ENCODE results near the gene RIN3.

The RIN3 gene

DNA sequence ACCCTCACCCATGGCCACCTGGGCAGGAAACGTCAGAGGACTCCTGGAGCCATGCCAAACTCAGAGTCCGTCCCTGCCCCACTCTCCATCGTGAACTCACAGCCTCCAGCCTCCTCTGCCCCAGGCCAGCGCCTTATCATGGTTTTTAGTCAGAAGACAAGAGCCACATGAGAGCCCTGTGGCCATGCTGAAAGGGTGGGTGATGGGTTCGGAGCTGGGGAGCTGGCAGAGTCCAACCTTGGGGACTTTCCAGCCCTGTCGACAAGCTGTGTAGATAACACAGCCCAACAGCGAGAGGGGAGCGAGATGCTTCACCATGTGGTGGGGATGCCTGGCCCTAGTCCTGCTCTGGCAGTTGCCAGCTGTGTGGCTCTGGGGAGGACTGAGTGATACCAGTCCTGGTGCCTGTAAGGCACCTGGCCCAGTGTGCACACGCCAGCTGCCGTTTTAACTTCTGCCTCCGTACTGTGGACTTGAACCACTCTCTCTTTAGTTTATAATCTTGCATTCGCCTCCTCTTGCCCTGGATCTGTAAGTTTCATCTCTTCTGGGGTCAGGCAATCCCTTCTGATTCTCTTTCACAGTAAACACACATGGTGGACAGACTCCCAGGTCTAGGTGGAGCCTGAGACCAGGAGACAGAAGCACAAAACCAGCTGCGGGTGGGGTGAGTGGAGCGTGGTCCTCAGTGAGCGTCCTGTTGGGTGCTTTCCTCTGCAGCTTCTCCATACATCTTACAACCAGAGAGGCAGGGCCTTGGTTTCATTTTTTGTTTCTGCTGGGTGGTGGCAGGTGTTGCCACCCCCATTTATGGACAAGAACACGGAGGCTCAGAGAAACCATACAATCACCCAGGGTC lies 55.3 kb downstream of the RIN3 start:
- DNase-seq (ENCODE audit: low read depth): no peak
- H3K4me3 ChIP-seq (ENCODE audit: low read depth, low read length): no peak overlapping the region
- TF ChIP-seq, protein P1, sequence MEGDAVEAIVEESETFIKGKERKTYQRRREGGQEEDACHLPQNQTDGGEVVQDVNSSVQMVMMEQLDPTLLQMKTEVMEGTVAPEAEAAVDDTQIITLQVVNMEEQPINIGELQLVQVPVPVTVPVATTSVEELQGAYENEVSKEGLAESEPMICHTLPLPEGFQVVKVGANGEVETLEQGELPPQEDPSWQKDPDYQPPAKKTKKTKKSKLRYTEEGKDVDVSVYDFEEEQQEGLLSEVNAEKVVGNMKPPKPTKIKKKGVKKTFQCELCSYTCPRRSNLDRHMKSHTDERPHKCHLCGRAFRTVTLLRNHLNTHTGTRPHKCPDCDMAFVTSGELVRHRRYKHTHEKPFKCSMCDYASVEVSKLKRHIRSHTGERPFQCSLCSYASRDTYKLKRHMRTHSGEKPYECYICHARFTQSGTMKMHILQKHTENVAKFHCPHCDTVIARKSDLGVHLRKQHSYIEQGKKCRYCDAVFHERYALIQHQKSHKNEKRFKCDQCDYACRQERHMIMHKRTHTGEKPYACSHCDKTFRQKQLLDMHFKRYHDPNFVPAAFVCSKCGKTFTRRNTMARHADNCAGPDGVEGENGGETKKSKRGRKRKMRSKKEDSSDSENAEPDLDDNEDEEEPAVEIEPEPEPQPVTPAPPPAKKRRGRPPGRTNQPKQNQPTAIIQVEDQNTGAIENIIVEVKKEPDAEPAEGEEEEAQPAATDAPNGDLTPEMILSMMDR (IDR thresholded peaks at IDR 0.05; ENCODE audit: low read depth, low read length, missing control alignments): no peak

DNA sequence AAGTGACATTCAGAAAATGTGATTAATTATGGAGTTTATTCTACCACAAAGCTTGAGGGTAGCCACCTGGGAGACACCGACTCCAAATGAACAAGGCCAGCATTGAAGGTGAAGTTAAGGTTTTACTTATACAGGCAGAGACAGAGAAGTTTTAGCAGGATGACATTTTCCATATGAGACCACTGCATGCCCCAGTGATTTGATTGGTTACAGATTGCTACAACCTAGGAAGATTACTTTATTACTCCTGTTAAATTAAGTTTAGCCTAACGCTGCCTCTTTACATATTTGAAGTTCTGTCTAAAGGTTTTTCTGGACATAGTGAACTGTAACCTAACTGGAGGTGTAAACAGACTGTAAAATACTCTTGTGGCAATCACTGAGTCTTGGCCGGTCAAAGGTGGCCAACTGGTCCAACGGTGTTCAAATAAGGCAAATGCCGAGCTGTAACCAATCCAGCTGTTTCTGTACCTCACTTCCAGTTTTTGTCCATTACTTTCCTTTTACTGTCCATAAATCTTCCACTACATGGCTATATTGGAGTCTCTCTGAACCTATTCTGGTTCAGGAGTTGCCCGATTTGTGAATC lies 57.2 kb downstream of the RIN3 start:
- H3K4me3 ChIP-seq (ENCODE audit: low read depth, low read length): no peak overlapping the region
- TF ChIP-seq, protein P1 (IDR thresholded peaks at IDR 0.05; ENCODE audit: low read depth, low read length, missing control alignments): no peak

DNA sequence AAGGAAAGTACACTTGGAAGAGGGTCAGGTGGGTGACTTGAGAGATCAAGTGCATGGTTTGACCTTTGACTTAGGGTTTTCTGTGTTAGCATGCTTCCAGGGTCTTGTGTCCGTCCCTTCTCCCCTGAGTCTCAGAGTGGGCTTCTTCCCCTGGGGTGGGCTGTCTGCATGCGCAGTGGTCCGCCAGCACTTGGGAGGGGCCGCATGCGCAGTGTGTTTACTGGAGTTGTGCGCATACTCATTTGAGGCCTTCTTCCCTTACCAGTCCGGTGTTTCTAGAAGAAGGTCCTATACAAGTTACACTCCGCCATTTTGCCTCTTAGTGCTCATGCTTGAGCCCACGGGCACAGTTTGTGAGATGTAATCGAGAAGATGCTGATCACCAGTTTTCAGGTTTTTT lies 58.5 kb downstream of the RIN3 start:
- TF ChIP-seq, protein P1 (IDR thresholded peaks at IDR 0.05; ENCODE audit: low read depth, low read length, missing control alignments): no peak
- no peak overlapping the region for H3K4me3 ChIP-seq (ENCODE audit: low read depth, low read length)
- no peak for DNase-seq (ENCODE audit: low read depth)

More for the DNA sequence above, 57.2 kb downstream of the RIN3 start:
- DNase-seq (ENCODE audit: low read depth): no peak

DNA sequence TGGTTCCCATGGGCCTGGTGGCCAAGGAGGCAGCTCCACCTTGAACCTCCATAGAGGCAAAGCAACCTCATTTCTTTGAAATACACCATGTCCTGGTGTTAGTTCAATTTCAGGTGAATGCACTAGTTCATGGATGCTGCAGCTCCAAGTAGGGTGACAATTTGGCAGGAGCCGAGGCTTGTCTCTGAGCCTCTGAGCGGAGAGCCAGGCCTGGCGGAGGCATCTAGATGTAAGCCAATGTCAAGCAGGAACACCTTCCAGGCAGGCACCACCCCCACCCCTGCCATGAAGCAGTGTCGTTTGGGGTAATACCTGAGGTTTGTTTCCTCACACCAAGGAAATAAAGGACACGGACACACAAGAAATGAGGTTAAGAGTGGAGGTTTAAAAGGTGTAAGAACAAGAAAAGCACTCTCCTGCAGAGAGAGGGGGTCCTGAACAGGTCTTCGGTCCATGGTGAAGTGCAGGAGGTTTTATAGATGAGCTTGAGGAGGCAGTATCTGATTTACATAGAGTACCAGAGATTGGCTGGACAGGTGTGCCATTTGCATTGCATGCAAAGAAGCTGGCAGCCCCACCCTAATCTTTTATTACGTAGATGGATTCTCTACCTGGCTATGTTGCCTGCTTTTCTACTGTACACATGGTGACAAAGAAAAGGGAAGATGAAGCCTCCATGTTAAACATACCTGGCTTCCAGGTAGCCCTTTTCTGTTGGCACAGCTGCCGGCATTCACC lies 60.3 kb downstream of the RIN3 start:
- TF ChIP-seq, protein P1 (IDR thresholded peaks at IDR 0.05; ENCODE audit: low read depth, low read length, missing control alignments): no peak
- no peak overlapping the region for H3K4me3 ChIP-seq (ENCODE audit: low read depth, low read length)
- DNase-seq (ENCODE audit: low read depth): no peak

DNA sequence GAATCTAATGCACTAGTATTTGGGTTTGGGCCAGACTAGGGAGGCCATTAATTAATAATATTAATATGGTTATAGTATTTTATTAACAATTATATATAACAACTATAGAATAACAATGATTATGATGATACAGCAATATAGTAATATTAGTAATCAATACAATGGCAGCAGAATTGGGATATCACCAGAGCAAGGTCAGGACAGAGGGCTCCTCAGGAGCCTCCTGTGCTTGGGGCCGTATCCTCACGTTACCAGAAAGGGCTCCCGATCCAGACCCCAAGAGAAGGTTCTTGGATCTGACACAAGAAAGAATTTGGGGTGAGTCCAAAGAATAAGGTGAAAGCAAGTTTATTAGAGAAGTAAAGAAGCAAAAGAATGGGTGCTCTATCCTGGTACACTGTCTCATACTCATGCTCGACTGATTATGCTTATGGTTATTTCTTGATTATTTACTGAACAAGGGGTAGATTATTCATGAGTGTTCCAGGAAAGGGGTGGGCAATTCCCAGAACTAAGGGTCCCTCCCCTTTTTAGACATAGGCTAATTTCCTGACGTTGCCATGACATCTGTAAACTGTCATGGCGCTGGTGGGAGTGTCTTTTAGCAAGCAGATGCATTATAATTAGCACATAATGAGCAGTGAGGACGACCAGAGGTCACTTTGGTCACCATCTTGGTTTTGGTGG lies 61.6 kb downstream of the RIN3 start:
- DNase-seq (ENCODE audit: low read depth): no peak
- H3K4me3 ChIP-seq (ENCODE audit: low read depth, low read length): no peak overlapping the region
- TF ChIP-seq, protein P1 (IDR thresholded peaks at IDR 0.05; ENCODE audit: low read depth, low read length, missing control alignments): no peak

DNA sequence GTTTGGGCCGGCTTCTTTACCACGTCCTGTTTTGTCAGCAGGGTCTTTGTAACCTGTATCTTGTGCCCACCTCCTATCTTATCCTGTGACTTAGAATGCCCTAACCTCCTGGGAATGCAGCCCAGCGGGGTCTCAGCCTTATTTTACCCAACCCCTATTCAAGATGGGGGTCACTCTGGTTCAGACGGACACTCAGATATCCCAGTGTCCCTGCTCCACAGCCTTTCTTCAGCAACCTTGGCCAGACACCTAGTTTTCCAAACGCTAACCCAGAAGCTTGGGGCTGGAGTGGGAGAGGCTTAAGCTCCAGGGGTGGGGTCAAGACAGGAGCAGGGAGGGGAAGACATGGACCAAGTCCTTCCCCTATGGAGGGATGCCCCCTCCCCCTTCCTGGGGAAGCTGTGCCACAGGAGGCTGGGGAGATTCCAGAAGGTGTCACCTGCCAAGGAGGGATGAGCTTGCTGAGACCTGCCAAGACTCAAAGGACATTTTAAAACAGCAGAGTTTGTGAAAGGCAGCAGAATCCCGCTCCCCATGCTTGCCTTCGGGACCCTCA lies 62.2 kb downstream of the RIN3 start:
- no peak for DNase-seq (ENCODE audit: low read depth)

More for the DNA sequence above, 62.2 kb downstream of the RIN3 start:
- TF ChIP-seq, protein P1 (IDR thresholded peaks at IDR 0.05; ENCODE audit: low read depth, low read length, missing control alignments): no peak
- H3K4me3 ChIP-seq (ENCODE audit: low read depth, low read length): no peak overlapping the region
